T-cell (primary cell): ENCODE measurements around the gene JCAD. TPM values are rescaled to one million over a fixed set of nuclear protein-coding genes. Genes with fewer than 3 reads are reported as not detected.

Experiments
- ATAC-seq, 4 experiments: fragments of 200-7000 bp in 3 of 4; fragments of 150-1000 bp in 1 of 4; cut with Tn5 transposase; replicated peaks in 1 of 4; 1 replicate in 3 of 4; 2 replicates in 1 of 4; pipeline ENCODE4 v1.10.0; 2021; ENCODE audit warnings: moderate library complexity in 3 of 4, mild to moderate bottlenecking in 2 of 4, moderate number of reproducible peaks in 1 of 4
- CTCF ChIA-PET, 2 donors: fragments of 300-600 bp; sonication (Branson Sonifier 250); formaldehyde crosslinking; loops; one replicate each; lab custom pipeline; 2022; ENCODE audit warnings: antibody characterized with exemption in 2 of 2; lab: Charles Lee
- POLR2A ChIA-PET, 2 donors: fragments of 300-600 bp; sonication (Branson Sonifier 250); formaldehyde crosslinking; loops; one replicate each; lab custom pipeline; 2022; ENCODE audit warnings: antibody characterized with exemption in 2 of 2; lab: Charles Lee
- DNase-seq, 35 experiments: peaks; one replicate each; pipeline versions ENCODE4 v3.0.0 to v3.0.0-alpha.2; 2013 to 2023
- H3K27ac ChIP-seq: one replicate; pipeline ENCODE4 v1.5.1; 2013; ENCODE audit warnings: low read length
- H3K27me3 ChIP-seq, 2 experiments: replicated peaks in 1 of 2; 1 replicate in 1 of 2; 2 replicates in 1 of 2; pipeline versions ENCODE4 v1.6.1 to v1.7.0; 2013; ENCODE audit warnings: low read length in 1 of 2, mixed read lengths in 1 of 2; ENCODE audit not compliant: control insufficient read depth in 2 of 2, insufficient read depth in 2 of 2; ENCODE audit errors: extremely low read depth in 1 of 2
- H3K36me3 ChIP-seq, 2 donors: 1 replicate in 1 of 2; 2 replicates in 1 of 2; pipeline versions ENCODE4 v1.6.1 to v1.7.0; 2013; ENCODE audit warnings: low read length in 1 of 2; ENCODE audit not compliant: control insufficient read depth in 2 of 2, insufficient read depth in 1 of 2; ENCODE audit errors: extremely low read depth in 1 of 2
- H3K4me1 ChIP-seq, 2 experiments: 1 replicate in 1 of 2; 2 replicates in 1 of 2; pipeline versions ENCODE4 v1.6.1 to v1.7.0; 2013; ENCODE audit warnings: low read length in 2 of 2, mixed read lengths in 1 of 2; ENCODE audit not compliant: insufficient read depth in 2 of 2, control insufficient read depth in 1 of 2; ENCODE audit errors: extremely low read depth in 1 of 2
- H3K4me3 ChIP-seq, 2 donors: 1 replicate in 1 of 2; 2 replicates in 1 of 2; pipeline versions ENCODE4 v1.5.1 to v1.7.0; 2013; ENCODE audit warnings: mild to moderate bottlenecking in 2 of 2, low read length in 1 of 2, moderate library complexity in 1 of 2; ENCODE audit not compliant: control insufficient read depth in 1 of 2; ENCODE audit errors: extremely low read depth in 1 of 2
- H3K9me3 ChIP-seq: 2 replicates; pipeline ENCODE4 v1.7.0; 2013
- H3K27ac Mint-ChIP-seq, 2 donors: one replicate each; pipeline ENCODE4 v1.8.0; 2020 to 2021; ENCODE audit warnings: mild to moderate bottlenecking in 2 of 2, mixed read lengths in 2 of 2
- H3K27me3 Mint-ChIP-seq, 2 donors: one replicate each; pipeline ENCODE4 v1.8.0; 2021 to 2022; ENCODE audit warnings: mixed read lengths in 2 of 2
- H3K36me3 Mint-ChIP-seq: one replicate; pipeline ENCODE4 v1.8.0; 2021; ENCODE audit warnings: mixed read lengths
- H3K4me1 Mint-ChIP-seq, 3 donors: one replicate each; pipeline ENCODE4 v1.8.0; 2020 to 2022; ENCODE audit warnings: mixed read lengths in 3 of 3, mild to moderate bottlenecking in 1 of 3
- H3K4me3 Mint-ChIP-seq, 3 donors: one replicate each; pipeline ENCODE4 v1.8.0; 2020 to 2022; ENCODE audit warnings: mild to moderate bottlenecking in 3 of 3, mixed read lengths in 3 of 3, moderate library complexity in 3 of 3
- H3K9me3 Mint-ChIP-seq, 3 donors: one replicate each; pipeline ENCODE4 v1.8.0; 2020 to 2022; ENCODE audit warnings: mixed read lengths in 3 of 3
- WGBS: methylation state at CpG from one replicate; pipeline ENCODE4 v1.1.5; 2013; ENCODE audit warnings: missing lambda C conversion rate; ENCODE audit not compliant: insufficient coverage; 5-methylcytosine and 5-hydroxymethylcytosine counted together
- total RNA-seq, 35 experiments: library from RNA in 6 of 35; stranded (reverse) in 6 of 35; fragments of 120-200 nt in 1 of 35; gene quantifications; one replicate each; pipeline versions ENCODE4 v1.2.1 to v1.2.4 and lab custom pipeline; 2013 to 2026

Gene JCAD
- total RNA-seq, 5 donors from 2014 or later (not counting 1 experiment from before 2014, with no cell fraction given): 0.06 to 0.32 (median 0.10) TPM; not detected in 2

DNA sequence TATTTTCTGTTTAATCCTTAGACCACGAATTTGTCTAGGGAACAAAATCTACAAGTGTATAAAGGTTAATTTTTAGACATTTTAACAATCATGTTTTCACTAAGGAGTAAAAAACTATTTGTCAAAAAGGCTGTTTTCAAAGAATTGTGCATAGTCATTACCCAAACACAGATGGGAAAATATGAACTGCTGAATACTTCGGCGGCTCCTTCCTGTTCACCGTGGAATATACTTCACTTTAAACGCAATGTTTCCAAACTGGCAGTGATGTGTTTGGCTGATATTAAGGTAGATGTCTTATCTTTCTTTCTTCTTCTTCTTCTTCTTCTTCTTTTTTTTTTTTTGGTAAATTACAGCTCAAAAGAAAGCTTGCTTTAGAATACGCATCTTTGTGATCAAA is 41.4 kb downstream of the JCAD start:
- Mint-ChIP-seq H3K27ac (no peak overlapping the region), H3K36me3 (no peaks in the 10 kb centered on the region), H3K9me3 (no peaks in the 10 kb centered on the region), H3K27me3 (peaks cover 62 to 74% of the 10 kb centered on the region in 2 donors), H3K4me1 (peaks cover 0 to 10% (median 0%) of the 10 kb centered on the region in 3 donors), H3K4me3 (no peak overlapping the region)
- no CpG with 5 or more reads among the region's 6 CpGs for WGBS
- POLR2A ChIA-PET: no interaction called here
- no peaks in the 10 kb centered on the region for H3K9me3 ChIP-seq
- CTCF ChIA-PET: interaction anchor here (0.6 kb wide), 2 partner anchors 39 to 375 kb away, joined by 6 to 8 read pairs; no protein-coding TSS in a partner anchor
- peaks cover 0 to 42% of the 10 kb centered on the region in 2 experiments for H3K27me3 ChIP-seq
- ATAC-seq: no peak
- no peak overlapping the region for H3K4me3 ChIP-seq
- no peaks in the 10 kb centered on the region for H3K36me3 ChIP-seq
- H3K27ac ChIP-seq: no peak overlapping the region
- DNase-seq: no peak
- H3K4me1 ChIP-seq: no peaks in the 10 kb centered on the region

DNA sequence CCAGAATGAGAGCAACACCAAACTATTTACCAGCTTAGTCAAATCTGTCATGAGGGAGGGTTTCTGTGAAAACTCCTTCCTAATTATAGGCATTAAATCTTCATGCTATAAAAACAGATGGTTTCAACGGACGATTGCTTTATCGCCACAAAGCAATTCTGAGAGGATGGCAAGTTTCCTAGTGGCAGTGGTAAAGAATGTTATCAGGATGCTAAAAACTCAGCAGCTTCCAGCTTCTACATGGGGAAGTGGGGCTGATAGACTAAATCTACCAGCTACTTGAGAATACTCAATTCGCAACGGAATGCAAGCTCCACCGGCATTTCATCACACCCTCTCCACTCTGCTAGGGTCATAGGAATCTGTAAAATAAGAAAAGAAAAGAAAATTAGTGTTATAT is 41.8 kb downstream of the JCAD start:
- Histone ChIP-seq H3K9me3 (no peaks in the 10 kb centered on the region), H3K4me1 (no peaks in the 10 kb centered on the region), H3K27me3 (peaks cover 0 to 43% of the 10 kb centered on the region in 2 experiments), H3K4me3 (no peak overlapping the region), H3K27ac (no peak overlapping the region), H3K36me3 (no peaks in the 10 kb centered on the region)
- no CpG with 5 or more reads among the region's 6 CpGs for WGBS
- no peak for ATAC-seq
- no peaks in the 10 kb centered on the region for H3K36me3 Mint-ChIP-seq
- CTCF ChIA-PET: interaction anchor here in 1 of 2 donors (1.2 kb wide), 1 partner anchor 427 kb away, joined by 4 read pairs; no protein-coding TSS in a partner anchor
- H3K9me3 Mint-ChIP-seq: no peaks in the 10 kb centered on the region
- DNase-seq: no peak
- H3K4me3 Mint-ChIP-seq: no peak overlapping the region
- peaks cover 62 to 70% of the 10 kb centered on the region in 2 donors for H3K27me3 Mint-ChIP-seq
- peaks cover 0 to 10% (median 0%) of the 10 kb centered on the region in 3 donors for H3K4me1 Mint-ChIP-seq
- H3K27ac Mint-ChIP-seq: no peak overlapping the region
- POLR2A ChIA-PET: no interaction called here

DNA sequence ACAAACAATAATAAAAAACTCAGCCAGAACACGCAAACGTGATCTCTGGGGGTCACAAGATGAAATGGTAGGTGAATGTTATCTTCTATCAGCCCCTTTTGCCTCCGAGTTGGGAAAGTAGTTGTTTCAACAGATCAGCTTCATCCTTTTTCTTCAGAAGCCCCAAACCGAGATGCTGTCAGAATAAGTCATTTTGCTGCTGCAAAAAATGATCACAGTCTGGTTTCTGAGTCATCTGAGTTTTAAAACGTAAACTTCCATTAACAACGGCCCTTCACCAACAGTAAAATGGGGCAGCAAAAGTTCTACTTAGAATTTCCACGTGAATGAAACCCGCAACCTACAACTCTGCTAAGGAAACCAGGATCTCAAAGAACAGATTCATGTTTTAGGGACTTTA is 44.9 kb downstream of the JCAD start:
- WGBS: 29% methylated on average over 2 of the region's 8 CpGs

DNA sequence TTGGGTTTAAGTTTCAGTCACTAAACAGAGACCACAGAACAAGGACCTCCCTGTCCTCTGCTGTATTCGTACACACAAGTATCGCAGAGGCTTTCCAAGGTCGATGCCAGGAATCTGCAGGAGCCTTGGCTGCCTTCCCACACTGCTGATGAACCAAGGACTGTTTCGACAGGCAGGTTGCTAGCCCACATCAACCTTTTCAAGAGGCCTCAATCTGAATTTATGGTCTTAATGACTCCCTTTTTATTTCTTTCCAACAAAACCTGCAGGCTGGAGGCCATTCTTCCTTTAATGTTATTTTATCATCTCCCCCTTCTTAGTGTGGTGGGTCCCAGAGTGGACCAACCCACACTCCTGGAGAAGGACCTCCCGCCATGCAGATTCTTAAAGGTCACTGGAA is 45.6 kb downstream of the JCAD start:
- Histone ChIP-seq H3K36me3 (no peaks in the 10 kb centered on the region), H3K9me3 (no peaks in the 10 kb centered on the region), H3K27me3 (peaks cover 0 to 43% of the 10 kb centered on the region in 2 experiments), H3K4me1 (no peaks in the 10 kb centered on the region), H3K27ac (no peak overlapping the region), H3K4me3 (no peak overlapping the region)
- no peaks in the 10 kb centered on the region for H3K36me3 Mint-ChIP-seq
- ATAC-seq (no peak), DNase-seq (no peak)
- H3K9me3 Mint-ChIP-seq: no peaks in the 10 kb centered on the region
- WGBS: 89% methylated on average over 3 of the region's 5 CpGs
- H3K4me3 Mint-ChIP-seq: no peak overlapping the region
- POLR2A ChIA-PET: no interaction called here
- peaks cover 0 to 10% (median 0%) of the 10 kb centered on the region in 3 donors for H3K4me1 Mint-ChIP-seq
- H3K27me3 Mint-ChIP-seq: peaks cover 46 to 47% of the 10 kb centered on the region in 2 donors
- no peak overlapping the region for H3K27ac Mint-ChIP-seq
- CTCF ChIA-PET: interaction anchor here in 1 of 2 donors (0.9 kb wide), 1 partner anchor 15 kb away, joined by 3 read pairs; no protein-coding TSS in a partner anchor

More for the DNA sequence above, 44.9 kb downstream of the JCAD start:
- ChIA-PET POLR2A (no interaction called here), CTCF (interaction anchor here in 1 of 2 donors (0.9 kb wide), 1 partner anchor 16 kb away, joined by 3 read pairs; no protein-coding TSS in a partner anchor)
- Histone ChIP-seq H3K36me3 (no peaks in the 10 kb centered on the region), H3K4me3 (no peak overlapping the region), H3K27me3 (peaks cover 0 to 43% of the 10 kb centered on the region in 2 experiments), H3K9me3 (no peaks in the 10 kb centered on the region), H3K27ac (no peak overlapping the region), H3K4me1 (no peaks in the 10 kb centered on the region)
- Mint-ChIP-seq H3K36me3 (no peaks in the 10 kb centered on the region), H3K9me3 (no peaks in the 10 kb centered on the region), H3K4me1 (peaks cover 0 to 10% (median 0%) of the 10 kb centered on the region in 3 donors), H3K27ac (no peak overlapping the region), H3K4me3 (no peak overlapping the region), H3K27me3 (peaks cover 50% of the 10 kb centered on the region in 2 donors)
- ATAC-seq (no peak), DNase-seq (no peak)

DNA sequence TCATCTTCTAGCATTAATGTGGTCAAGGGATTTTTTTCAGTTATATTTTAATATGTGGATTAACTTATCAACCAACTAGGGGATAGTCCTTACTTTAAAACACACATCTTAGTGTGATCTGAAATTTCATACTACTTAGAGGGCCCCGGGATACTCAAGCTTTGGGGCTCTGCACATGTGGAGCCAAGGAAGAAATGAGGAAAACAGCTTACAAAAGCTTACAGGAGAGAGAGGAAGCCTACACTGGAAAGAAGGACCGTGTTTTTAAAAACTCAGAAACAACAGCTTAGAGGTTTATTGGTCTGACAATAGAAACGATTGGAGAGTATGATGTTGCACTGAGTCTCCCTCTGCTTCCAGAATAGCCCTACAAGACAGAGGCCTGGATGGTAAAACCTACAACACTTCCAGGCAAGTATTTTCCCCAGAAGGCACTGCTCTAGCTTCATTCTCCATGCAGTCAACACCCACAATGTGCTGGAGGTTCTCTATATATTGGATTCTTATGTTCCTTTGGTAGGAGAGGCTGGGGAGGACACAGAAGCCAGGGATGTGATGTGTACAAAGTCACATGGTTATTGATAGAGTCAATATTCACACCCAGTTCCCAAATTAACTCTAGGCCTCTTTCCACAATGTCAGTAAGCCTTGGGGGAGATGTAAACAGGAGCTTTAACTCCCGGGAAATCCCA is 47.3 kb downstream of the JCAD start:
- Mint-ChIP-seq H3K27ac (no peak overlapping the region), H3K36me3 (no peaks in the 10 kb centered on the region), H3K4me1 (no peaks in the 10 kb centered on the region), H3K27me3 (peaks cover 41 to 46% of the 10 kb centered on the region in 2 donors), H3K4me3 (no peak overlapping the region), H3K9me3 (no peaks in the 10 kb centered on the region)
- peaks cover 0 to 46% of the 10 kb centered on the region in 2 experiments for H3K27me3 ChIP-seq
- H3K4me3 ChIP-seq: no peak overlapping the region
- no peak for ATAC-seq
- POLR2A ChIA-PET: no interaction called here
- no peaks in the 10 kb centered on the region for H3K36me3 ChIP-seq
- H3K27ac ChIP-seq: no peak overlapping the region
- CTCF ChIA-PET: interaction anchor here (0.7 to 1.4 kb wide), 3 partner anchors 13 to 15 kb away, joined by 3 read pairs; no protein-coding TSS in a partner anchor
- no peak for DNase-seq
- WGBS: 83% methylated on average over 1 of the region's 4 CpGs
- no peaks in the 10 kb centered on the region for H3K9me3 ChIP-seq
- no peaks in the 10 kb centered on the region for H3K4me1 ChIP-seq

DNA sequence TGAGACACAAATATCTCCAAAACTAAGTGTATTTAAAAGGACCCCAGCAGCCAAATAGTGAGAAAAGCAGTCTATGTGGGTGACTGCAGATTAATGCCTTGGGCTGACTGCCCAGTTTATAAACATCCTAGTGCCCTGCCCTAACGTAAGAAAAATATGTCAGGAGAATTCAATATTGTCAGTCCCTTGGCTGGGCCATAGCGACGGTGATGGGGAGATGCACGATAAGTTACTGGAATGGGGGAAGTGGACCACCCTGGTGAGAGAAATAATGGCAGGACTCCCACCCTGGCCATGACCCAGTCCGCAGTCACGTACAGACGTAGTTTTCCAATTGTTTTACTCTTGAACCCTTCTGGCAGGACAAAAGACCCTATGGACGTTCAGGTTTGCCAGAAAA is 48.0 kb downstream of the JCAD start:
- no peak overlapping the region for H3K27ac ChIP-seq
- DNase-seq: no peak
- Mint-ChIP-seq H3K27me3 (peaks cover 45 to 48% of the 10 kb centered on the region in 2 donors), H3K36me3 (no peaks in the 10 kb centered on the region), H3K4me3 (no peak overlapping the region), H3K9me3 (no peaks in the 10 kb centered on the region), H3K4me1 (no peaks in the 10 kb centered on the region), H3K27ac (no peak overlapping the region)
- H3K4me1 ChIP-seq: no peaks in the 10 kb centered on the region
- H3K4me3 ChIP-seq: no peak overlapping the region
- ATAC-seq: no peak
- no peaks in the 10 kb centered on the region for H3K9me3 ChIP-seq
- ChIA-PET CTCF (interaction anchor here (0.7 to 1.4 kb wide), 2 partner anchors 13 to 16 kb away, joined by 3 read pairs; no protein-coding TSS in a partner anchor), POLR2A (no interaction called here)
- H3K27me3 ChIP-seq: peaks cover 0 to 48% of the 10 kb centered on the region in 2 experiments
- 100% methylated on average over 1 of the region's 8 CpGs for WGBS
- no peaks in the 10 kb centered on the region for H3K36me3 ChIP-seq
